A549 treated with DMSO at 1 μM for 4 hours (cell line): ENCODE results near the gene ERBIN. TPM values are rescaled to one million over a fixed set of nuclear protein-coding genes. Genes with fewer than 3 reads are reported as not detected.

ENCODE experiments used
- total RNA-seq: library from RNA; stranded (reverse); fragments of 200-300 nt; extraction: Qiagen RNA extraction; gene quantifications from 5 replicates; pipeline ENCODE4 v1.2.3, GENCODE V29; 2022; ENCODE audit warnings: low read depth

ERBIN gene
- total RNA-seq = 24.7 to 35.7 TPM (median 33.8 TPM) in 5 replicates

GRCh38 chr5:65926276-65926783, at the start of gene ERBIN:
TSS of gene ERBIN (plus strand) at chr5:65926575. CDS start at chr5:65992719, 66,144 bp downstream.

Other genes with a start within 250 kb of the ERBIN start
- gene SGTB, start 204.5 kb upstream of the ERBIN start, total RNA-seq = 6.6 to 11.4 TPM (median 8.8 TPM) in 5 replicates
- gene NLN, start 204.4 kb upstream of the ERBIN start, total RNA-seq = 54.2 to 78.1 TPM (median 67.9 TPM) in 5 replicates
- gene SREK1, start 217.7 kb downstream of the ERBIN start, total RNA-seq = 27.6 to 40.0 TPM (median 35.4 TPM) in 5 replicates